Stimulated activated CD8-positive, alpha-beta memory T cell treated with anti-CD3 and anti-CD28 coated beads, Interleukin-2, amount 100 ng/mL, for 48 hours (primary cell): ENCODE measurements around the gene BLACAT1.
A peak's percentile ranks its signal among the peaks of the same experiment; 100 is the strongest.
"Not testable (repeated sequence)": the region's sequence is repeated elsewhere in the genome, so short reads cannot be mapped to it uniquely, and the experiment has no call there.

Experiments used
- DNase-seq, 2 donors: peaks; one replicate each; pipeline ENCODE4 v3.0.0-alpha.2; 2020; ENCODE audit warnings: low read depth in 2 of 2

The BLACAT1 gene

DNA sequence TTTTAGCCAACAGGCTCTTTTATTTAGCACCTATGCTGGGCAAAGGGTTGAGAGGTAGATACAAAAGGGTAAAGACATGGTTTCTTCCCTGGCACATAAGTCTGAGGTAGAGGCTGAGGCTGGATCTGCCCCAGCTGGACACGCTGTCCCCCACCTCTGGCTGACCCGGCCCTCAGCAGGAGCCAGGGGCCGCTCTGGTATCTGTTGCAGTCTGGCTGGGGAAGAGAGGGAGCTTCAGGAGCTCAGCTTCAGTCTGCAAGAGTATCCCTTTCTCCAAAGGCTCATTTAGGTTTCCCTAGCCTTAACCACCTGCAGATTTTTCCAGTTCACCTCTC is 14.2 kb downstream of the BLACAT1 start:
- DNase-seq: no peak

DNA sequence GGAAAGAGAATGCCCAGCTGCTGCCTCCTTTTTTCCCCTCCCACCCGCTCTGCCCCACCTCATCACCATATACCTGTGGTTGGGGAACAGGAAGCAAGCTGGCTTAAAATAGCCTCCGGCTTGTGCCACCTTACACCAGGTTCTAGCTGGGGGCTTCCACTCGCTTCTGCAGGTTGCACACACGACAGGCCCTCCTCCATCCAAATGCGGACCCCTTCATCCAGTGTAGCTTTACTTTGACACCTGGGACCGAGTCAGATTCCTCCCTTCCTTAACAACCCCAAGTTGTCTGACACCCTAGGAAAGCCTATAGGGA is 14.6 kb downstream of the BLACAT1 start:
- no peak for DNase-seq

DNA sequence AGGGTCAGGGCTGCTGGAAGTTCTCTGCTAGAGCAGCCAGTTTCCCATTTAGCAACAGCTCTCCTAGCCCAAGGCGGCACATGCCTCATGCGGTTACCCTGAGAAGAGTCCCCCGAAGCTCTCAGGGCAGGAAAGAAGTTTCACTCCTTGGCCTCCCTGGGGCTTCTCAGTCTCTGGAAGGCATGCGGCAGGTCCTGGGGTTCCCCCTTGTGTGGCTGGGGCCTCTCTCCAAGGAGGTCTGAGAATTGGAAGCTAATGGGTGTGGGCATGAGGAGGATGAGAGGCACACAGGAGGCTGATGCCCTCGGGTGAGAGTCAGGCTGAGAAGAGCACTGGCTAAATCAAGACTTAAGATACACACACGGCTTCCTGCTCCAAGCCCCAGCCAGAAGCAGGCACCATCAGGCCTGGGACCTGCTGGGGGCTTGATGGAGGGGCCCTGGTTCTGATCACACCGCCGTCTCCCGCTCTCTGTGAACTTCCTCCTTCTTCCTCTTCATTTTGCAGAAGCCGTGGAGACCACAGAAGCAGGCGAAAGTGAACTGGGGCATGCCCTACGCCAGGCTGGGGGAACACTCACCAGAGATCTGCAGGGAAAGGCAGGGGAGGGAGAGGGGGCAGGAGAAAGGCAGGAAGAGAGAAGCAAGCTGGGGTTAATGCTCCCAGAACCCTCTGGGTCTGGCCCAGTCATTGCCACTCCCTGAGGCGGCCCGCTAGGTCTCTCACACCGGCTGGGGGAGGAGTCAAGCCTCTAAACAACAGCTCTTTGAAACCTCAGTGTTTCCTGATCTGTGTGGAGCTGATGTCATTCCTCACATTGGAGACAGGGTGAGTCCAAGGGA is 15.1 kb downstream of the BLACAT1 start:
- DNase-seq: peak; percentile 41 to 49

DNA sequence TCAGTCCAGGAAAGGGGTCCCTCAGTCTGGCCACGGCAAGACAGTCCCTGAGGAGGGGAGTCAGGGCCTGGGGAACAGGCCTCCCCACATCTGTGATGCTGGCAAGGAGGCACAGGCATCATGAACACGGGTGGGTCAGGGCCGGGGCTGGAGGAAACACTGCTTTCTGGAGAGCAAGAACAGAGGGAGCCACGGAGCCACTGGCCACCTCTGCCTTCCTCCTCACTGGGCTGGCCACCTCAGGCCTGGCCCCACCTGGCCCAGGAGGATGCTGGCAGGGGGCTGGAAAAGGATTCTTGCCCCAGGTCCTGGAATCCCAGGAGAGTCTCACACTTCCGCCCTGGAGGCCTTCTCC is 15.7 kb downstream of the BLACAT1 start:
- no peak for DNase-seq

DNA sequence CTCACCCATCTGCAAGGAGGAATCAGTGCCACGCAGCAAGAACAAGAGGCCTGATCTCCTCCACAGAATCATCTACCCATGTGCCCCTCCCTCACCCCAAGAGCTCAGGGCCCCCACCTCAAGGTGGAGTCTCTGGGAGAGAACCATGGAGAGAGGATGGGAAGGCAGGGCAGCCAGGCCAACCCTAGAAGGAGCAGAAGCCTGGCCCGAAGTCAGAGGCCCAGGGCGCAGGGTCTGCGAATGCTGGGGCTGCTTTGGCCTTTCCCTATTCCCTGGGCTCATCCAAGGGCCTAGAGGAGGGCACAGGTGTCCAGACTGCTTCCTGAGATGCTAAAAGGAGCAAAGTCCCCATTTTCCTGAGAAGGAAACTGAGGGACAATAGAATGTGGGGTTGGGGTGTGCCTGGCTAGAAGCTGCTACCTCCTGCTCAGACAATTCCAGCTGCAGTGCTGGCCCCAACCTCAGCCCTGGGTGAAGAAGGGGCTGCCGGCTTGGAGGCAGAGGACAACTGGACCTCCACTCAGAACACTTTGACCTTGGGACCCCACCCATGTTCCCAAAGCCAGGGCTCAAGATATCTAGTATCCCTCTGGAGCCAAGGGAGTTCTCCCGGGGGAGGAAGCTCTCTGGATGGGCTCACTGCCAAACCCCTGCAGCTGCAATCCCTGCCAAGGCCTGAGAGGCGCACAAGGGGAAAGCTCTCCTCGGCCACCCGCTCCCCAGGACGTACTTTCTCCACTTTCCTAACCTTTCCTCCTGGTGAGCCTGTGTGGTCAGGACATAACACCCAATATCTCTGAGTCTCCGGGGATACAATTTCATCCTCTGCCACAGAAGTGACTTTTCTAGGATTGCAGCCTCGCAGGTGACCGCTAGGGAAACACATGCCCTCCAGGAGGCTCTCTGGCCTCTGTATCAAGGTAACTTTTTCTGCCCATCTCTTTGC is 17.4 kb downstream of the BLACAT1 start:
- DNase-seq: no peak

DNA sequence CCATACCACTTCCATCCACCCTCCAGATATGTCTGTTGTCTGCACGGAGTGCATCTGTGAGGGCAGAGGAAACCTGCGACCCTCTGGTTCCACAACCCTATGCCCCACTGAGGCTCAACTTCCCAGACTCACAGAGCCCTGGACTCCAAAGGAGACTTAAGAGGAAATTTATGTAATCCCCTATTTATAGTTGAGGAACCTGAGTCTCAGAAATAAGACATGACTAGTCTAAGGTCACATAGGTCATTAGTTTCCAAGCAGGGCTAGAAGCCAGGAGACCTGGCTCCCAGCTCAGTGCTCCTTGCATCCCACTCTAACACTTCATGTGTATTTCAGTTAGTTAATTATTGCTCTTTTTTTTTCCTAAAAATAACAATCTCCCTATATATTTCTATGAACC is 18.3 kb downstream of the BLACAT1 start:
- DNase-seq: no peak

DNA sequence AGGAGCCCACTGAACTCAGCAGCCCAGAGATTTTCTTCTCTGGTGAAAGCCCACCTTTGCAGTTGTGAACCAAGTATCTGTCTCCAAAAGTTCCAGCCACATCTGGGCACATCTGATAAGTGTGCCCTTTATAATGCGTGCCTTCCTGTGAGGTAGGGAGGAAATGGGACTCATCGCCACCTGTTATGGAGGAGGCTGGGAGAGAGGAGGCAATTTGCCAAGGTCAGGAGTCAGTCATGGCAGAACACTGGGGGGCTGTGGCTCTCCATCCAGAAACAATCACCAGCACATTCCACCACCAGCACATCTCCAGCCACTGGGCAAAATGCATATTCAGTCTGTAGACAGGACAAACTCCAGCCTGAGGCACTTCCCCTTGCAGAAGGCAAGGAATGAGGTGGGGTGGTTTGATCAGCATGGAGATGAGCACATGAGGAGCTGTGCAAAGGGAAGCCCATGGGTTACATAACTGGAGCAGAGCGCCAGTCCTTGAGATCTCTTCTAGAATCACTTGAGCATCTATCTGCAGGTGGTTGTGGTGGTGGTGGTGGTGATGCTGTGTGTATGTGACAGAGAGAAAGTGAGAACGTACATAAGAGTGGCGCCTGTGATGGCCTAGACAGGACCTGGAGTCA is 19.0 kb downstream of the BLACAT1 start:
- no peak for DNase-seq

DNA sequence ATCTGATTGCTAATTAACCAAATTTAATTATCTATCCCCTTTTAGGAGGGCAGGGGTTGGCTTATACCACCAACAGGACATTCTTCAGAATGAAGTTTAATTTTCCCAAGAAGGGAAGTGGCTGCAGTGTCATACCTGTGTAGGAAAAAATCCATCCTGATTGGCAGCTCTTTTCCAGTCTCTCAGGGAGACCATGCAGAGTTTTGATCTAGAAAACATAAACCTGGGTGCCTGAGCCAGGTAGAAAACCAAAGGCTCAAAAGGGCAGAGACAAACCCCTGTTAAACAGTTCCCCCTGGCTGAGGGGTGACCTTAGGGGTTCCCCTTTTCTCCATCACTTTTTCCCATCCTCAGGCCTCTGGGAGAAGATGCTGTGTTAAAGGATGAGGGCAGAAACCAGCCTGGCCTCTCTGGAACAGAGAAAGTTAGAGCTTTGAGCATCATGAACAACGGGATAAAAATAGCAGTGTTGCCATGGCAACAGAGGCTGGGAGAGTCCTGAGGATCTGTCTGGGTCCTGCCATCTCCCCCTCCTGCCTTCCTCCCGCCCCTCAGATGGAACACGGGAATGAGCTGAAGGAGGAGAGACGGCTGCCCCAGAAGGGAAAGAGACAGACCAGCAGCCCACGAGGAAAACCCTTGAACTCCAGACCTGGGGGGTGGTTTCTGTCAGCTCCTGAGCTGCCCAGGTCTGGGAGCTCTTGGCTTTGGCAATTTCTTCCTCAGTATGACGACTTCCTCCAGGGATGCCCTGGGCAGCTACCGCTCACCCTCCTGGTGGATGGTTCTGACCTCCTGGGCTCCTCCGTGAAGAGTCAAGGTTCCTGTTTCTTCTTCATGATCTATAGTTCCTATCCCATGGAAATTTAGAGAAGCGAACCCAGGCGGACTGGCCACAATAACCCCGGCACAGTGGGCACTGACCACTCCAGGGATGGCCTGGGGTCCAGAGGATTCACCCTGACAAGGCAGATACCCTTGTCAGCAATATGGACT is 20.0 kb downstream of the BLACAT1 start:
- no peak for DNase-seq

DNA sequence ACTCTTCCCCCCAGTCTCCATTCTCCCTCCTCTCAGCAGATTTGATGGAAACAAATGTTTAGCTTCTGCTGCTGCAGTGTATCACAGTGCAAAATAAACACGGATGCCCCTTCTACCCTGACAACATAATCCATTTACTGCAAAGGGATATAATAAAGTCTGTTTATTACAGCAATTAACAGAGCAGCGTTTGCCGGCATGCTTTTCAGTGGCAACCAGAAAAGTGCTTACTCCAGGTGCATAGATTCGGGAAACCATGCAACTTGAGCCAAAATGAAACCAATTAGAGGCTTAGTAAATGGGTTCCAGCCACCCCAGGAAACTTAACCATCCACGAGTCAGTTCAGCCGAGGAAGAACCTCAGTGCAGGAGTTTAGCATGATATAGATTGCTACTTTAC is 21.1 kb downstream of the BLACAT1 start:
- no peak for DNase-seq

DNA sequence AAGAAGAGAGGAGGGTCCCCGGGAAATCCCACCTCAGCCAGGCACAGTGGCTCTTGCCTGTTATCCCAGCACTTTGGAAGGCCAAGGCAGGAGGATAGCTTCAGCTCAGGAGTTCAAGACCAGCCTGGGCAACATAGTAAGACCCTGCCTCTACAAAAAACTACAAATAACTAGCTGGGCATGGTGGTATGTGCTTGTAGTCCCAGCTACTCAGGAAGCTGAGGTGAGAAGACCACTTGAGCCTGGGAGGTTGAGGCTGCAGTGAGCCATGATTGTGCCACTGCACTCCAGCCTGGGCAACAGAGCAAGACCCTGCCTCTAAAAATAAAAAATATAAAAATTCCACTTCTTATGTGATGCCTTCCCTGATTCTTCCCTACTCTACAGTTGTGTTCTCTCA is 23.2 kb downstream of the BLACAT1 start:
- not testable (repeated sequence) for DNase-seq

DNA sequence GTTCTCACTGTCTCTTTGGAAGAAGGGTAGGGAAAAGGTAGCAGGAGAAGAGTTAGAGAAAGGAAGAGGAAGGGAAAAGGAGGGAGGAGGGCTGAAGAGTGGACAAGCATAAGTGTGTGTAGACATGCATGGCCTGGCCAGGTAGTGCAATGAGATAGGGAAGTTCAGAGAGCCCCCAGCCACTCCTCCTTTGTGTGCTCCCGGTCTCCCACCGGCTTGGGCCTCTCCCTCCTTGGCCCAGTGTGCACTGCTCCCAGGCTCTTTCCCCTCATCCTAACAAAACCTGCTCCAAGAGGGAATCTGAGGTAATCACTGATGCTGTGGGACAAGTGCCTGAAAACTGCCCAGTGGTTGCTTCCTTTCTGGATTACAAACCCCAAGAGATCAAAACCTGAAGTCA is 23.7 kb downstream of the BLACAT1 start:
- DNase-seq: no peak

DNA sequence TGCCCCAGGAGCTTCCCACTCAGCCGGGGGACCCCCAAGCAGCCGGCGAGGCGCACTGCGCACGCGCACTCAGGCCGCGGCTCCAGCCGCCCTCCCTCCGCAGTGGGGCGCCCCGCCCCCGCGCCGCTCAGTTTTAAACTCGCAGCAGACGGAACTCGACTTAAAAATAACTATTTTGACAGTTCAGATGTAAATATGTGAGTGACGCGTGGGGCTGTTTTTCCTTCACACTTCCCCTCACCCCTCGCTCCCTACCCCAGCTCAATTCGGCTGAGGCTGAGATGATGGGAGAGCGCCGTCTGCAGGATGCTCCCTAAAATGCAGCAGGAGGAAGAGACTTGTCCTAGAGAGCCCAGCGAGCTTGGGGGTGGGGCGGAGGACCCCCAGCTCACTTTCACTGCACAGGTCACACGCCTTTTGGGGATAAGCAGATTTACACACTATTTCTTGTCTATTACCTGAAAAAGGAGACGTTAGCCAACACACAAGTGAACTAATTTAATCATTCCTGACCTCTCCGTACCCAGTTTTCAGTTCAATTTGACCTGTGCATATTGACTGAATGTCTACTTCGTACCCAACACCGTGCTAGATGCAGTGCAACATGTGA is 25.0 kb downstream of the BLACAT1 start:
- DNase-seq: peak; percentile 40 to 47

DNA sequence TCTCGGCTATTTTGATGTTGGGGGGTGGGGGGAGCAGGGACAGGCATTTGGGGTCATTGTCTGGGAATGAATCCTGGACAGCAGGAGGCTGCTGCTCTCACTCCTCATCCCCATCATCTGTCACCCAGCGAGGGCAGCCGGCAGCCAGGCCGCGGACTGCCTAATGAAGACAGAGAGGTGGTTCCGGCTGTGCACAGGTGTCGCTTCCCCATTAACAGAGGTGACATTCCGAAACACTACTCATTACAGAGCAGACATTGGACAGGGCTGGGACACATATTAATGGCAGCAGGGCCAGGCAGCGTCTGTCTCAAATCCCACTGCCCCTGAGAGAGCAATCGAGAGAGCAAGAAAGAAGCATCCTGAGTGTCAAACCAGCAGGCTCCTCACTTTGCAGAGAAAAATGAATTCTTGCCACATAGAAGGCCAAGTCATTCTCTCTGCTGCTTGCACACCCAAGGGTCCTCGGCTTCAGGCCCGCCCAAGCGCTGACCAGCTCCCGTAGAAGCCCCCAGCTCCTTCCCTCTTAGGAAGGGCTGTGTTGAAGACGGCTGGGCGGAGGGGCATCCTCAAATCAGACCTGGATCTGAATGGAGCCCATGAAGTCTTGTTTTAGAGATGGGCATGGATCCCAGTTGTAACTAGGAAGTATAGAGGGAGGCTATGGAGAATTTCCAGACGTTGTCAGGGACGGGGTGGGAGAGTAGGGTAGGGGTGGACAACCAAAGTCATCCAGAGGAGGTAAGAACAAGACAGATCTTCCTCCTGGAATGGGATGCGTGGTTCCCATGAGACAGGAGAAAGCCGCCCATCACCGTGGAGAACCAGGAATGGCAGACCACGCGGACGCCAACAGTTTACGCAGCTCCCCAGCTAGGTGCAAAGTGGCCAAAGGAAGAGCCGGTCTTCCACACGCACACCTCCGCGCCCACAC is 25.8 kb downstream of the BLACAT1 start:
- DNase-seq: no peak

DNA sequence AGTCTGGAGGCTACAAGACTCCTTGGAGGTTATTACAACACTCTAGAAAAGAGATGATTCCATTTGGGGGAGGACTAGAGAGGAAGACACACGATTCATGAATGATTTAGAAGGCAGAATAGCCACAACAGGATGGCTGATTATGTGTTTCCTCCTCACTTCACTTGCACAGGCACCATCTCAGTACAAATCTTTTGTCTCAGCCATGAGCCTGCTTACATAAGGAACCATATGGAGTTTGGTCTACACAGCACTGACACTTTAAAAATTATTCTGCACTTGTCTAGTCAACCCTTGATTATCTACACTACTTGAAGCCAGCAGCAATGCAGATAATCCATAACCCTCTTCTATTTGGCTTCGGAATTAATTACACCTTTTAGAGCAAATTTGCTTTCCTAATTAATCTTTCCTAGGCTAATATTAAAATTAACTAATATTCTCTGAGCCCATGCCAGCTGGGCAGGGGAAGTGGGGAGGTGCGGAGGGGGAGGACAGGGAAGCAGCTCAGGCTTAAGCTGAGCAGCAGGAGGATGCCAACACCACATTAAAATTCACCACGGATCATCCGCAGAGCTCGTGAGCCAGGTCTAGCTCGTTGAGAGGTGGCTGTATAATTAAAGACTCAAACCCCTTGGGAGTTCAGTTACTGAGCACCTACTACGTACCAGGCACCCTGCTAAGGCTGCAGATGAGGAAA is 30.8 kb downstream of the BLACAT1 start:
- no peak for DNase-seq

DNA sequence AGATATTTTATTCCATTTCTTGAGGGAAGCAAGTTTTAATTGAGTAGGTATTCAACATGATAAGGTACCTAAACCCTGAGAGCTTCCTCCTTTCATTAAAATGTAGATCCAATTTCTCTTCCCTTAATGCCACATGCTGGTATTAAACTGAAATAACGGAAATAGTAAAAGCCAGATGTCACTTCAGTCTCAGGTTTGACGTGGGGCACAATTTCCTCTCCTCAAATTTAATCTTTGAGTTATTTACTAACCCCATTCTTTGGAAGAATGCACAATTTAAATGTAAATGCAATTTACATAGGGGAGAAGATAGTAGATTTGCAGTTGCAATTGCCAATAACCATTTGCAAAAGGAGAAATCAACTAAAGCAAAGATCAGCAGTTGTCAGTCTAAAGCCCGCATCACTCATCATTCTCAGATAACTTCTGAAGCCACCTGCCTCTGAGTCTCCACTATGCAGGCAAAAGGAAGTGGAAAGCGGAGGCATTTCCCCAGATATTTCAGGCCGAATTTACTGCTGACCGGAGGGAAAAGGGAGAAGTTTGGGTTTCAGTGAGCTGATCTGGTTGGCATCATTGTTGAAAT is 31.9 kb downstream of the BLACAT1 start:
- no peak for DNase-seq

DNA sequence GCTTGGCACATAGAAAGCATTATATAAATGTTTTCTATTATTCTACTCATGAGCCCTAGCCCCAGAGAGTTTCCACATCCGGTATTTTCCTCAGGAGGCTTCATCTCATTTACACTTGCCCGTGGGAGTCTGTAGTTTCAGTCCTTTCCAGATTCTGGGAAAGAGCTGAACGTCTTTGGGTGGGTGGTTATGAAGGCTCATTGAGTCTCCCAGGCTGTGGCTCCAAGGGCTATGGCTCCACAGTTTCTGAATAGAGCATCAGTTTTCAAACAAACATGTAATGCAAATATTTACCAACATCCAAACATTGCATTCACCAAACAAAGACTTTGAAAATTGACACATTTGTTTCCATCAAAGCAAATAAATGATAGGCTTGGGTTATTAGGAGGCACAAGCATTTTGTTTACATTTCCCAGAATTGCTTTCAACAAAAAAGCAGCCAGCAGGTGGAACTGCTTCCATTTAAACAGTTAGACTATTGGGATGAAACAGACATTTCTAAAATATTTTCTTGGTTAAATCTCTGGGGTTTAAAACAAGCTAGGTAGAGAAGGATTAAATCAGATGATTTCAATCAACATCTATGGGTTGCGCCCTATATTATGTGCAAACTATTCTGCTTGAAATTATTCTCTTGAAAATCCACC is 32.7 kb downstream of the BLACAT1 start:
- no peak for DNase-seq

DNA sequence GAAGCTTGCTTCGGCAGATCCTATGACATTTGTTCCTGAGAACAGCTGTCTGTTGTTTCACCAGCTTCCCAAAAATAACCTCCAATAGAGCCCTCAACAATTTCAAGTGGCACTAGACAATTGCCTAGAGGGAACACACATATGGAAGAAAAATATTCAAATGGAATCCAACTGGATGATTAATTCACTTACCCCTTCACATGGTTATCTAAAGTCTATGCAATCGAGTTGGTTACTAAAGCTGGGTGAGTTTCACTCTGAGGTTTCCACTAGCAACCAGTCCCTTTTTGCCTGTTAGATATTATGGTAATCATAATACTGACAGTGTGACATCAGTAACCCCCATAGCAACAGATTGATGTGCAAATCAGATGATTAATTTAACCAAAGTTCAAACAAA is 34.0 kb downstream of the BLACAT1 start, which contains the start of gene LEMD1:
TSS of gene LEMD1 (minus strand) at position 259 of the 400 bp plus-strand sequence. CDS start 1,520 bp downstream, outside the sequence.
- DNase-seq: no peak

DNA sequence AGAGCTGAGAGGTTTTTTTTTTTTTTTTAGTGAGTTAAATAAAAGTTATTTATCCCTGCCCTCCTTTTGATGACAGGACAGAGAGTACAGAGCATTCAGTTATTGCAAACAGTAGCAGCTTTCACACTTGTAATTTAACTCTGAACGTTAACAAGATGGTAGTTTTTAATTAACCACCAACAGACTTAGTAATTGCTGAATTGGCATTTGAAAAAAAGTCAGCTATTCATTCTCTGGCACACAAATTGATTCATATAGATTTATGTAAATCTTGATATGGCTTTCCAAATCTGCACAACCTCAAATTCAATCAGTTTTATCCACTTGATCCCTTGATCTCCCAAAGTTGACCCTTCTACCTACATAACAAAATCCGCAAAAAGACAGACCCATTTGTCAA is 34.9 kb downstream of the BLACAT1 start:
- no peak for DNase-seq
